SW 1271 (cell line): ENCODE results near the gene SV2C.
"Not testable (repeated sequence)": the region's sequence is repeated elsewhere in the genome, so short reads cannot be mapped to it uniquely, and the experiment has no call there.

ENCODE experiments used
- DNase-seq, 2 experiments: peaks; one replicate each; lab custom pipeline; 2025; lab: John Stamatoyannopoulos, UW

The SV2C gene

GRCh38 chr5:76082772-76083554 is at the start of gene SV2C:
Gene SV2C (plus strand): TSS chr5:76083383. CDS start chr5:76131751, 48,368 bp downstream.
- DNase-seq: no peak

- not testable (repeated sequence) for DNase-seq
These were observed 45.4 kb upstream of the SV2C start for GRCh38 chr5:76037736-76038151.

- DNase-seq: no peak
These were observed 45.0 kb upstream of the SV2C start for GRCh38 chr5:76038212-76038611.

GRCh38 chr5:76040806-76041205 is 42.4 kb upstream of the SV2C start:
- no peak for DNase-seq

- DNase-seq: no peak
These were observed 41.3 kb upstream of the SV2C start for GRCh38 chr5:76041863-76042262.

- DNase-seq: no peak
These were observed 36.4 kb upstream of the SV2C start for GRCh38 chr5:76046741-76047140.

GRCh38 chr5:76050134-76050533 is 33.0 kb upstream of the SV2C start:
- no peak for DNase-seq

- DNase-seq: no peak
These were observed 20.6 kb upstream of the SV2C start for GRCh38 chr5:76062502-76063041.

GRCh38 chr5:76065258-76065657 is 17.9 kb upstream of the SV2C start:
- no peak for DNase-seq

- DNase-seq: no peak
These were observed 14.0 kb upstream of the SV2C start for GRCh38 chr5:76069061-76069735.

- no peak for DNase-seq
These were observed 8.6 kb upstream of the SV2C start for GRCh38 chr5:76074487-76075065.

- no peak for DNase-seq
These were observed 1.1 kb upstream of the SV2C start for GRCh38 chr5:76081811-76082771.

GRCh38 chr5:76083555-76084495 is 642 bp downstream of the SV2C start:
- DNase-seq: no peak

GRCh38 chr5:76084496-76085242 is 1.5 kb downstream of the SV2C start:
- DNase-seq: no peak

GRCh38 chr5:76085243-76085579 is 2.0 kb downstream of the SV2C start:
- no peak for DNase-seq

- no peak for DNase-seq
These were observed 2.9 kb downstream of the SV2C start for GRCh38 chr5:76086095-76086494.

- not testable (repeated sequence) for DNase-seq
These were observed 6.0 kb downstream of the SV2C start for GRCh38 chr5:76089156-76089555.

- no peak for DNase-seq
These were observed 8.2 kb downstream of the SV2C start for GRCh38 chr5:76091351-76091750.

- DNase-seq: no peak
These were observed 16.1 kb downstream of the SV2C start for GRCh38 chr5:76099286-76099702.

- no peak for DNase-seq
These were observed 16.6 kb downstream of the SV2C start for GRCh38 chr5:76099756-76100155.
